ENCODE measurements around the gene RAPGEF4. TPM values are rescaled to one million over a fixed set of nuclear protein-coding genes. Genes with fewer than 3 reads are reported as not detected.

RAPGEF4 gene
- total and polyA plus RNA-seq, 9 of the 15 experiments (the other 6 are each of a cell fraction or from before 2014, with no cell fraction given): 0.04 to 0.33 (median 0.13) TPM; not detected in 6

DNA sequence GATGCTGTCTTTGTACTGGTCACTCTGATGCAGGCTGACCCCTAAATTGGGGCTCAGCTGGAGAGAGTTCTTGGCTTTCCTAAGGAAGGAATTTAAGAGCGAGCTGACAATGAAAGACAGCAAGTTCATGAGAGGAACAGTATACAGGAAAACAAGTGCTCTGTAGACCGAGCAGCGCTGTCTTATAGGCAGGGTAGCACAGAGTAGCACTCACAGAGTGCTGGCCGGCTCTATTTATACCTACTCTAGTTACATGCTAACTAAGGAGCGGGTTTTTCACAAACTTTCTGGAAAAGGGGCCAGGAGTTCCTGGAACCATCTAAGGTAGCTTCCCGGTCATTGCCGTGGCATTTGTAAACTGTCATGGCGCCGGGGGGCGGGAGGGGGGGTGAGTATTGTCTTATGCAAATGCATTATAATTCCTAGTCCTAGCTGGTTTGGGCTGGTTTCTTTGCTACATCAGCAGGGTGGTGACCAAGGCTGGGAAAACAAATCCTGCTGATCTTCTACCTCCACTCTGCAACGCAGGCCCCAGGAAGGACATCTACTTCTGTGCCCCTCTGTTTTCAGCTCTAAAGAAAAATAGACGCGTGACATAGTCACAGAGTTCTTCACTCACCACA, 308.4 kb downstream of the RAPGEF4 start (continued):
- TF ChIP-seq ZBTB2 (IDR thresholded peaks at IDR 0.05) (no peak), NR2F6 (CRISPR knock-in tag; IDR thresholded peaks at IDR 0.05) (no peak), FOXO4 (CRISPR knock-in tag; IDR thresholded peaks at IDR 0.05) (no peak)

- Histone ChIP-seq H3K36me3 (ENCODE audit: control insufficient read depth, insufficient read depth, low read length) (no peaks in the 10 kb centered on the region), H3K9me3 (replicated peaks; ENCODE audit: control insufficient read depth, insufficient read depth, low read depth, low read length) (no peaks in the 10 kb centered on the region), H3K9me1 (ENCODE audit: control insufficient read depth, insufficient read depth, low read length) (no peaks in the 10 kb centered on the region), H3K79me2 (ENCODE audit: control insufficient read depth, insufficient read depth, low read length) (no peaks in the 10 kb centered on the region), H3K4me1 (replicated peaks in 1 of 2; ENCODE audit: control insufficient read depth in 2 of 2, insufficient read depth in 2 of 2, low read length in 2 of 2) (no peaks in the 10 kb centered on the region; a peak in 2 of 5 replicates), H3K27me3 (ENCODE audit: control insufficient read depth in 2 of 2, insufficient read depth in 2 of 2, low read length in 2 of 2) (peaks cover 2 to 3% of the 10 kb centered on the region in 2 experiments; a peak in 1 of 5 replicates), H4K20me1 (replicated peaks; ENCODE audit: control insufficient read depth, insufficient read depth, low read length) (no peaks in the 10 kb centered on the region), H3K27ac (ENCODE audit: extremely low read depth, low read depth, low read length) (no peak overlapping the region), H2AFZ (ENCODE audit: low read depth, low read length) (peak overlapping the region; percentile 30), H3K4me2 (ENCODE audit: insufficient read depth, low read length) (no peak overlapping the region), H3K4me3 (no peak overlapping the region), H3K9ac (ENCODE audit: insufficient read depth in 1 of 2, low read depth in 2 of 2, low read length in 2 of 2) (no peak overlapping the region)
- ATAC-seq: no peak
- no peak for DNase-seq (ENCODE audit: extremely low read depth in 1 of 4, low spot score in 3 of 4)
- WGBS (ENCODE audit: insufficient coverage, low coverage, missing lambda C conversion rate): 42% methylated on average over 10 of the region's 10 CpGs
- no TSS peak for BruUV-seq (replicated peaks)
- ChIA-PET POLR2A (interaction anchor here (0.6 to 1.4 kb wide), 6 partner anchors 8 to 1201 kb away, joined by 3 to 5 read pairs (median 4); no protein-coding TSS in a partner anchor), CTCF (ENCODE audit: low intra/inter-chr PET ratio) (no interaction called here)
- FAIRE-seq: no peak
- intact Hi-C loops (cut with micrococcal nuclease): no loop called here
- TF ChIP-seq YY1 (IDR thresholded peaks at IDR 0.05; ENCODE audit: borderline replicate concordance in 1 of 3, control insufficient read depth in 1 of 3, extremely low read depth in 1 of 3, insufficient read depth in 3 of 3, insufficient read length in 1 of 3, insufficient replicate concordance in 2 of 3, low read depth in 1 of 3, low read length in 2 of 3) (no peak), SMAD3 (CRISPR knock-in tag; conservative IDR thresholded peaks at IDR 0.05) (no peak), RCOR1 (IDR thresholded peaks at IDR 0.05; ENCODE audit: borderline replicate concordance in 1 of 2, low read depth in 2 of 2, low read length in 2 of 2) (0 out of 4 replicates have a peak, but pooled peaks of 1 of the 2 experiments have one; percentile 17), SMARCA5 (IDR thresholded peaks at IDR 0.05) (no peak), GABPB1 (CRISPR knock-in tag; IDR thresholded peaks at IDR 0.05) (no peak), HDAC6 (IDR thresholded peaks at IDR 0.05; ENCODE audit: low read depth, low read length) (no peak), CHD2 (IDR thresholded peaks at IDR 0.05; ENCODE audit: low read depth, low read length) (no peak), JUND (IDR thresholded peaks at IDR 0.05; ENCODE audit: borderline replicate concordance, low read depth, low read length) (0 out of 2 replicates have a peak, but pooled peaks have one; percentile 15), JUND (tag; IDR thresholded peaks at IDR 0.05; ENCODE audit: borderline replicate concordance, low read depth, low read length) (no peak)
- TF ChIP-seq, protein P1, sequence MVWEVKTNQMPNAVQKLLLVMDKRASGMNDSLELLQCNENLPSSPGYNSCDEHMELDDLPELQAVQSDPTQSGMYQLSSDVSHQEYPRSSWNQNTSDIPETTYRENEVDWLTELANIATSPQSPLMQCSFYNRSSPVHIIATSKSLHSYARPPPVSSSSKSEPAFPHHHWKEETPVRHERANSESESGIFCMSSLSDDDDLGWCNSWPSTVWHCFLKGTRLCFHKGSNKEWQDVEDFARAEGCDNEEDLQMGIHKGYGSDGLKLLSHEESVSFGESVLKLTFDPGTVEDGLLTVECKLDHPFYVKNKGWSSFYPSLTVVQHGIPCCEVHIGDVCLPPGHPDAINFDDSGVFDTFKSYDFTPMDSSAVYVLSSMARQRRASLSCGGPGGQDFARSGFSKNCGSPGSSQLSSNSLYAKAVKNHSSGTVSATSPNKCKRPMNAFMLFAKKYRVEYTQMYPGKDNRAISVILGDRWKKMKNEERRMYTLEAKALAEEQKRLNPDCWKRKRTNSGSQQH (CRISPR knock-in tag; IDR thresholded peaks at IDR 0.05): no peak
- in situ Hi-C loops (cut with MboI): no loop called here
These were observed 309.0 kb downstream of the RAPGEF4 start for GRCh38 chr2:173044686-173045085.

Data from K562 (cell line).